Right atrium auricular region (tissue), 2 donors: ENCODE data around the gene P3H3. TPM values are rescaled to one million over a fixed set of nuclear protein-coding genes. Genes with fewer than 3 reads are reported as not detected.
"Not testable (repeated sequence)": the region's sequence is repeated elsewhere in the genome, so short reads cannot be mapped to it uniquely, and the experiment has no call there.

ENCODE experiments used
- DNase-seq: peaks from one replicate; pipeline ENCODE4 v3.0.0-alpha.2; 2019; ENCODE audit warnings: low spot score
- H3K27ac ChIP-seq, 2 donors: fragments of 200-600 bp; sonication (generic); 1 replicate in 1 of 2; 2 replicates in 1 of 2; pipeline ENCODE4 v1.5.1; 2016 to 2019
- H3K27me3 ChIP-seq, 2 donors: fragments of 200-600 bp; sonication (generic); one replicate each; pipeline versions ENCODE4 v1.5.1 to v1.6.0; 2017 to 2019
- H3K36me3 ChIP-seq: fragments of 200-600 bp; sonication (generic); one replicate; pipeline ENCODE4 v1.5.1; 2016
- H3K4me1 ChIP-seq, 2 donors: fragments of 200-600 bp; sonication (generic); one replicate each; pipeline versions ENCODE4 v1.5.1 to v1.6.0; 2017 to 2019
- H3K4me3 ChIP-seq, 2 donors: fragments of 200-600 bp; sonication (generic); 1 replicate in 1 of 2; 2 replicates in 1 of 2; pipeline ENCODE4 v1.5.1; 2017 to 2019; ENCODE audit warnings: mild to moderate bottlenecking in 1 of 2, moderate library complexity in 1 of 2
- H3K9me3 ChIP-seq, 2 donors: fragments of 200-600 bp; sonication (generic); one replicate each; pipeline ENCODE4 v1.5.1; 2019
- total RNA-seq, 2 donors: library from RNA; depleted of rRNA; stranded (reverse); fragments of >200 nt; gene quantifications; one replicate each; pipeline ENCODE4 v1.1.0, GENCODE V29; 2016
- TF ChIP-seq, protein P1 (sequence below), 2 donors: fragments of 200-600 bp; sonication (generic); IDR thresholded peaks; one replicate each; pipeline ENCODE4 v1.5.1; 2019; ENCODE audit warnings: antibody characterized with exemption in 2 of 2

P3H3 gene
- total RNA-seq, 2 donors from 2014 or later, result 7.0 to 11.0 TPM

DNA sequence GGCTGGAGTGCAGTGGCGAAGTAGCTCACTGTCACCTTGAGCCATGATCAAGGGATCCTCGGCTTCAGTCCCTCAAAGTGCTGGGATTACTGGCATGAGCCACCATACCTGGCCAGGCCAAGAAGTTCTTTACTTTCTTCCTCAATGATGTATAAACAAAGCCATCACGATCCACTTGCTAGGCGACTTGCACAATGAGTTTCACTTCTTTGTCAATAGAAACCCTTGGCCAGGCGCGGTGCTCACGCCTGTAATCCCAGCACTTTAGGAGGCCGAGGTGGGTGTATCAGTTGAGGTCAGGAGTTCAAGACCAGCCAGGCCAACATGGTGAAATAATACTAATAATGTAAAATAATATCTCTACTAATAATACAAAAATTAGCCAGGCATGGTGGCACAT, 59.3 kb downstream of the P3H3 start:
- Histone ChIP-seq H3K36me3 (no peaks in the 10 kb centered on the region), H3K4me3 (no peak overlapping the region), H3K9me3 (no peaks in the 10 kb centered on the region), H3K27ac (no peak overlapping the region), H3K4me1 (peaks cover 0 to 8% of the 10 kb centered on the region in 2 donors), H3K27me3 (no peaks in the 10 kb centered on the region)
- TF ChIP-seq, protein P1, sequence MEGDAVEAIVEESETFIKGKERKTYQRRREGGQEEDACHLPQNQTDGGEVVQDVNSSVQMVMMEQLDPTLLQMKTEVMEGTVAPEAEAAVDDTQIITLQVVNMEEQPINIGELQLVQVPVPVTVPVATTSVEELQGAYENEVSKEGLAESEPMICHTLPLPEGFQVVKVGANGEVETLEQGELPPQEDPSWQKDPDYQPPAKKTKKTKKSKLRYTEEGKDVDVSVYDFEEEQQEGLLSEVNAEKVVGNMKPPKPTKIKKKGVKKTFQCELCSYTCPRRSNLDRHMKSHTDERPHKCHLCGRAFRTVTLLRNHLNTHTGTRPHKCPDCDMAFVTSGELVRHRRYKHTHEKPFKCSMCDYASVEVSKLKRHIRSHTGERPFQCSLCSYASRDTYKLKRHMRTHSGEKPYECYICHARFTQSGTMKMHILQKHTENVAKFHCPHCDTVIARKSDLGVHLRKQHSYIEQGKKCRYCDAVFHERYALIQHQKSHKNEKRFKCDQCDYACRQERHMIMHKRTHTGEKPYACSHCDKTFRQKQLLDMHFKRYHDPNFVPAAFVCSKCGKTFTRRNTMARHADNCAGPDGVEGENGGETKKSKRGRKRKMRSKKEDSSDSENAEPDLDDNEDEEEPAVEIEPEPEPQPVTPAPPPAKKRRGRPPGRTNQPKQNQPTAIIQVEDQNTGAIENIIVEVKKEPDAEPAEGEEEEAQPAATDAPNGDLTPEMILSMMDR (IDR thresholded peaks at IDR 0.05), result no peak
- DNase-seq, result no peak

DNA sequence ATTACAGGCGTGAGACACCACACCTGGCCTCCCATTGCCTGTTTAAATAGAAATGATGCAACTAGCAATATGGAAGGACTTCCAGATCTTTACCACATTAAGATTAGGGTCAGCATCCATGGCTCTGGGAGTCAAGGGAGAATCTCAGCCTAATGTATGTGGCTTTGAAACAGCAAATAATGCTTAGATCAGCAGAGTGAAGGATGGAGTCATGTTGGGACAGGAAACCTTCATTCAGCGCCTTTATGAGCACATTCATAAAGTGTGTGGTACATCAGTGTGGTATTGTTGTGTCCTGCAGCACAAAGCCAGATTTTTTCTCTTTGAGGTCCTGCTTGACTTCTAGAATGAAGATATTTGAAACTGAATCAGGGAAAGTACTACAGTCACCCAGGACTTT, 60.2 kb downstream of the P3H3 start:
- Histone ChIP-seq H3K9me3 (no peaks in the 10 kb centered on the region), H3K36me3 (no peaks in the 10 kb centered on the region), H3K4me1 (peaks cover 0 to 8% of the 10 kb centered on the region in 2 donors), H3K27ac (no peak overlapping the region), H3K4me3 (no peak overlapping the region), H3K27me3 (no peaks in the 10 kb centered on the region)
- no peak for DNase-seq
- TF ChIP-seq, protein P1 (IDR thresholded peaks at IDR 0.05), result no peak

DNA sequence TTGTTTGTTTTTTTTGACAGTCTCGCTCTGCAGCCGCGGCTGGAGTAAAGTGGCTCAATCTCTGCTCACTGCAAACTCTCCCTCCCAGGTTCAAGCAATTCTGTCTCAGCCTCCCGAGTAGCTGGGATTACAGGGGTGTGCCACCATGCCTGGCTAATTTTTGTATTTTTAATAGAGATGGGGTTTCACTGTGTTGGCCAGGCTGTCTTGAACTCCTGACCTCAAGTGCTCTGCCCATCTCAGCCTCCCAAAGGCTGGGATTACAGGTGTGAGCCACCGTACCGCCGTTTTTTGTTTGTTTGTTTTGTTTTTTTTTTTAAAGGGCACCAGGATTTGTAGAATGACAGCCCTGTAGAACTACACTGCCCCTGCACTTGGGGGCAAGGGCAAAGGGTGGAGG, 60.6 kb downstream of the P3H3 start:
- H3K4me3 ChIP-seq, H3K36me3 ChIP-seq, DNase-seq, H3K4me1 ChIP-seq, H3K27ac ChIP-seq, H3K27me3 ChIP-seq, H3K9me3 ChIP-seq: not testable (repeated sequence)

Other genes with a start within 250 kb of the P3H3 start
- gene CHD4, start 221.0 kb upstream of the P3H3 start, total RNA-seq, result 100 to 1,000 TPM; 150 to 192 TPM
- 1 to 10 TPM; 1.6 to 3.7 TPM for gene LPAR5, start 192.4 kb upstream of the P3H3 start, total RNA-seq
- gene ACRBP, start 181.0 kb upstream of the P3H3 start, total RNA-seq, result under 1 TPM in 1 of 2 donors, not detected in 1; 0.43 TPM
- 10 to 100 TPM; 21.8 to 22.6 TPM for gene ING4, start 165.3 kb upstream of the P3H3 start, total RNA-seq
- gene ZNF384, start 139.0 kb upstream of the P3H3 start, total RNA-seq, result 10 to 100 TPM; 23.8 to 33.3 TPM
- not detected for gene PIANP, start 127.6 kb upstream of the P3H3 start, total RNA-seq
- 10 to 100 TPM; 72.7 to 73.6 TPM for gene COPS7A, start 104.4 kb upstream of the P3H3 start, total RNA-seq
- gene MLF2, start 75.3 kb upstream of the P3H3 start, total RNA-seq, result 100 to 1,000 TPM; 121 to 138 TPM
- 100 to 1,000 TPM in 1 of 2 donors, 10 to 100 TPM in 1; 67.8 to 119 TPM for gene PTMS, start 62.0 kb upstream of the P3H3 start, total RNA-seq
- under 1 TPM in 1 of 2 donors, not detected in 1; 0.47 TPM for gene LAG3, start 55.9 kb upstream of the P3H3 start, total RNA-seq
- gene CD4, start 38.9 kb upstream of the P3H3 start, total RNA-seq, result 1 to 10 TPM; 3.2 to 7.3 TPM
- gene GPR162, start 6.6 kb upstream of the P3H3 start, total RNA-seq, result 1 to 10 TPM in 1 of 2 donors, under 1 TPM in 1; 0.44 to 7.0 TPM
- 1 to 10 TPM in 1 of 2 donors, under 1 TPM in 1; 0.83 to 1.5 TPM for gene GNB3, start 12.5 kb downstream of the P3H3 start, total RNA-seq
- 1 to 10 TPM in 1 of 2 donors, under 1 TPM in 1; 0.39 to 1.7 TPM for gene CDCA3, start 22.9 kb downstream of the P3H3 start, total RNA-seq
- gene USP5, start 23.7 kb downstream of the P3H3 start, total RNA-seq, result 10 to 100 TPM; 35.3 to 45.1 TPM
- 100 to 1,000 TPM; 755 to 842 TPM for gene TPI1, start 39.1 kb downstream of the P3H3 start, total RNA-seq
- gene SPSB2, start 44.9 kb downstream of the P3H3 start, total RNA-seq, result 1 to 10 TPM; 4.1 to 6.4 TPM
- gene LRRC23, start 76.4 kb downstream of the P3H3 start, total RNA-seq, result 10 to 100 TPM in 1 of 2 donors, 1 to 10 TPM in 1; 8.4 to 15.6 TPM
- 10 to 100 TPM in 1 of 2 donors, 1 to 10 TPM in 1; 9.7 to 36.9 TPM for gene ENO2, start 86.2 kb downstream of the P3H3 start, total RNA-seq
- gene ATN1, start 99.6 kb downstream of the P3H3 start, total RNA-seq, result 10 to 100 TPM; 37.1 to 68.9 TPM
- not detected for gene RNU7-1, start 115.4 kb downstream of the P3H3 start, total RNA-seq
- 100 to 1,000 TPM; 398 to 533 TPM for gene C12orf57, start 115.6 kb downstream of the P3H3 start, total RNA-seq
- 1 to 10 TPM; 3.7 to 7.5 TPM for gene PTPN6, start 122.9 kb downstream of the P3H3 start, total RNA-seq
- 100 to 1,000 TPM; 160 to 183 TPM for gene PHB2, start 142.3 kb downstream of the P3H3 start, total RNA-seq
- gene EMG1, start 142.5 kb downstream of the P3H3 start, total RNA-seq, result 10 to 100 TPM; 16.5 to 28.4 TPM
- 10 to 100 TPM; 20.0 to 33.3 TPM for gene LPCAT3, start 190.1 kb downstream of the P3H3 start, total RNA-seq
- gene C1S, start 232.3 kb downstream of the P3H3 start, total RNA-seq, result 100 to 1,000 TPM; 114 to 232 TPM